Measurements from ENCODE around the gene HMGB3. TPM values are rescaled to one million over a fixed set of nuclear protein-coding genes. Genes with fewer than 3 reads are reported as not detected.
"Not testable (repeated sequence)": the region's sequence is repeated elsewhere in the genome, so short reads cannot be mapped to it uniquely, and the experiment has no call there.

HMGB3 gene
- total RNA-seq, 1 experiment from 2014 or later = 143 TPM

DNA sequence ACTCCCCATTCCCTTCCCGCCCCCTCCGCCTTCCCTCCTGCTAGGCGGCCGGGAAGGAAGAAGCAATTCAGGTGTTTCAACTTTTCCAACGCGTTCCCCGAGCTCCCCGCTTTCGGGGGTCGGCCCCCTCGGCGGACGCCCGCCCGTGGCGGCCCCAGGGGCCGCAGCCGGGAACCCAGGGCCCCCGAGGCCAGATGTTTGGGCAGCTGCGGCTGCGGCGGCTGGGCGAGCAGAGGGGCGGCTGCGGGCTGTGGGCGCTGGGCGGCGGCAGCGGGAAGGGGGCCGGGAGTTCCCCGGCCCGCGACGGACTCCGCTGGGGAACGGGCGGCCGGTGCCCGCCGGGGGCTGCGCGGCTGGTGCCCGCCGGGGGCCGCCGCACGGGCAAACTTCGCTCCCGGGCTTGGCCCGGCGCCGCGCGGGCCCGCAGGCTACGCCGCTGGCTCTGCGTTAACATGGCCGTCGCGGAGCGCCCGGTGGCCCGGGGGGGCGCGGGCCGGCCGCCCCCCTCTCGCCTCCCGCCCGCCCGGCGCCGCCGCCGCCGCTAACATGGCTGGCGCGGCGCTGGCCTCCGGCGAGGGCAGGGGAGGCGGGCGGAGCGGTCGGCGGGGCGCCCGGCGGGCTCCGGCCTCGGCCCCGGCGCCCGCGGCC is 510 bp downstream of the HMGB3 start:
- intact Hi-C loops (cut with micrococcal nuclease; ENCODE audit: unreplicated experiment) = loop anchor here (5.0 to 10.0 kb wide), 2 partner anchors 86 to 209 kb away; partner anchors contain the start of gene CD99L2

DNA sequence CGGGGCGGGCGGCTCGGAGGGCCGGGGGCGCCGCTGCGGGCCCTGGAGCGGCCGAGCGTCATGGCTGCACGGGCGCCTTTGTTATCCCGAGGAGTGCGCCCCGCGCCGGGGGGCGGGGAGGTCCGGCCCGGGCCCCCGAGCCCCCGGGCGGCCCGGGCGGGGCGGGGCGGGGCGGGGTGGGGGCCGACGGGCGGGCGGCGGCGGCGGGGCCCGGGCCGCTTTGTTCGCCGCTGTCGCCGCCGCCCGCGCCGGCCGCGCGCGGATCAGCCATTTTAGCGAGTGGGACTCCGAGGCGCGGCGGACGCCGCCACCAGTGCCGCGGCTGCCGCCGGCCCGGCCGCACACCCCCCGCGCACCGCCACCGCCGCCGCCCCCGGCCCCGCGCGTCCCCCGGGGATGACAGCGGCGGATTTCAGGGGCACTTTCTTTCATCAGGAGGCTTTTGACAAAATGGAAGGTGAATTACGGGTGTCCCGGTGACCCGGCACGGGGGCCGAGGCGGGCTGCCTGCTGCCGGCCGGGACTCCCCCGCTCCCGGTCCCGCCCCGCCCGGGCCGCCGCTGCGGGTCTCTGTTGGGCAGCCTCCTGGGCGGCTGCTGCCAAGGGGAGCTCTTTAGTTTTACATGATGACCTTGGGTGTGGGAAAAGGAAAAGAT is 1.2 kb downstream of the HMGB3 start:
- no peaks in the 10 kb centered on the region for H3K27me3 Mint-ChIP-seq (ENCODE audit: unreplicated experiment)
- no TSS peak for BruUV-seq (replicated peaks)
- H3K27ac Mint-ChIP-seq (ENCODE audit: unreplicated experiment) = peak overlapping the region; percentile 78
- H3K36me3 Mint-ChIP-seq (ENCODE audit: insufficient read depth, unreplicated experiment) = peaks cover 31% of the 10 kb centered on the region
- DNase-seq = peak; percentile 8
- intact Hi-C loops (cut with micrococcal nuclease; ENCODE audit: unreplicated experiment) = loop anchor here (5.0 to 10.0 kb wide), 2 partner anchors 87 to 209 kb away; partner anchors contain the start of gene CD99L2
- no peaks in the 10 kb centered on the region for H3K9me3 Mint-ChIP-seq (ENCODE audit: low read depth, unreplicated experiment)
- peak overlapping the region; percentile 63 for H3K4me3 Mint-ChIP-seq (ENCODE audit: low read depth, unreplicated experiment)
- CTCF ChIA-PET = interaction anchor here (0.5 to 1.0 kb wide), 2 partner anchors 87 to 212 kb away, joined by 3 read pairs; no protein-coding TSS in a partner anchor
- TF ChIP-seq, protein P1, sequence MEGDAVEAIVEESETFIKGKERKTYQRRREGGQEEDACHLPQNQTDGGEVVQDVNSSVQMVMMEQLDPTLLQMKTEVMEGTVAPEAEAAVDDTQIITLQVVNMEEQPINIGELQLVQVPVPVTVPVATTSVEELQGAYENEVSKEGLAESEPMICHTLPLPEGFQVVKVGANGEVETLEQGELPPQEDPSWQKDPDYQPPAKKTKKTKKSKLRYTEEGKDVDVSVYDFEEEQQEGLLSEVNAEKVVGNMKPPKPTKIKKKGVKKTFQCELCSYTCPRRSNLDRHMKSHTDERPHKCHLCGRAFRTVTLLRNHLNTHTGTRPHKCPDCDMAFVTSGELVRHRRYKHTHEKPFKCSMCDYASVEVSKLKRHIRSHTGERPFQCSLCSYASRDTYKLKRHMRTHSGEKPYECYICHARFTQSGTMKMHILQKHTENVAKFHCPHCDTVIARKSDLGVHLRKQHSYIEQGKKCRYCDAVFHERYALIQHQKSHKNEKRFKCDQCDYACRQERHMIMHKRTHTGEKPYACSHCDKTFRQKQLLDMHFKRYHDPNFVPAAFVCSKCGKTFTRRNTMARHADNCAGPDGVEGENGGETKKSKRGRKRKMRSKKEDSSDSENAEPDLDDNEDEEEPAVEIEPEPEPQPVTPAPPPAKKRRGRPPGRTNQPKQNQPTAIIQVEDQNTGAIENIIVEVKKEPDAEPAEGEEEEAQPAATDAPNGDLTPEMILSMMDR (IDR thresholded peaks at IDR 0.05; ENCODE audit: unreplicated experiment) = no peak
- peaks cover 11% of the 10 kb centered on the region for H3K4me1 Mint-ChIP-seq (ENCODE audit: low read depth, unreplicated experiment)

More for the DNA sequence above, 510 bp downstream of the HMGB3 start:
- no peaks in the 10 kb centered on the region for H3K9me3 Mint-ChIP-seq (ENCODE audit: low read depth, unreplicated experiment)
- H3K36me3 Mint-ChIP-seq (ENCODE audit: insufficient read depth, unreplicated experiment) = peaks cover 31% of the 10 kb centered on the region
- H3K4me1 Mint-ChIP-seq (ENCODE audit: low read depth, unreplicated experiment) = peaks cover 11% of the 10 kb centered on the region
- H3K27me3 Mint-ChIP-seq (ENCODE audit: unreplicated experiment) = no peaks in the 10 kb centered on the region
- H3K4me3 Mint-ChIP-seq (ENCODE audit: low read depth, unreplicated experiment) = peak overlapping the region; percentile 73
- BruUV-seq (replicated peaks) = no TSS peak
- CTCF ChIA-PET = interaction anchor here (1.3 kb wide), 1 partner anchor 212 kb away, joined by 4 read pairs; no protein-coding TSS in a partner anchor
- TF ChIP-seq, protein P1 (IDR thresholded peaks at IDR 0.05; ENCODE audit: unreplicated experiment) = no peak
- H3K27ac Mint-ChIP-seq (ENCODE audit: unreplicated experiment) = no peak overlapping the region
- peak; percentile 12 for DNase-seq

DNA sequence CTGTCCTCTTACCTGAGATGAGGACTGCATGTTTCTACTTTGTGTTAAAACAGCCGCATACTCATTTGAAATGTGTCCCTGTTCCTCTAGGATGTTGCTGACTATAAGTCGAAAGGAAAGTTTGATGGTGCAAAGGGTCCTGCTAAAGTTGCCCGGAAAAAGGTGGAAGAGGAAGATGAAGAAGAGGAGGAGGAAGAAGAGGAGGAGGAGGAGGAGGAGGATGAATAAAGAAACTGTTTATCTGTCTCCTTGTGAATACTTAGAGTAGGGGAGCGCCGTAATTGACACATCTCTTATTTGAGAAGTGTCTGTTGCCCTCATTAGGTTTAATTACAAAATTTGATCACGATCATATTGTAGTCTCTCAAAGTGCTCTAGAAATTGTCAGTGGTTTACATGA is 4.6 kb downstream of the HMGB3 start:
- H3K27ac Mint-ChIP-seq (ENCODE audit: unreplicated experiment); H3K4me3 Mint-ChIP-seq (ENCODE audit: low read depth, unreplicated experiment); CTCF ChIA-PET; DNase-seq; H3K27me3 Mint-ChIP-seq (ENCODE audit: unreplicated experiment); H3K9me3 Mint-ChIP-seq (ENCODE audit: low read depth, unreplicated experiment): not testable (repeated sequence)
- intact Hi-C loops (cut with micrococcal nuclease; ENCODE audit: unreplicated experiment) = loop anchor here (10.0 kb wide), 1 partner anchor 213 kb away; no protein-coding TSS in a partner anchor
- peaks cover 24% of the 10 kb centered on the region for H3K36me3 Mint-ChIP-seq (ENCODE audit: insufficient read depth, unreplicated experiment)
- BruUV-seq (replicated peaks) = TSS peak; percentile 11
- H3K4me1 Mint-ChIP-seq (ENCODE audit: low read depth, unreplicated experiment) = peaks cover 11% of the 10 kb centered on the region

DNA sequence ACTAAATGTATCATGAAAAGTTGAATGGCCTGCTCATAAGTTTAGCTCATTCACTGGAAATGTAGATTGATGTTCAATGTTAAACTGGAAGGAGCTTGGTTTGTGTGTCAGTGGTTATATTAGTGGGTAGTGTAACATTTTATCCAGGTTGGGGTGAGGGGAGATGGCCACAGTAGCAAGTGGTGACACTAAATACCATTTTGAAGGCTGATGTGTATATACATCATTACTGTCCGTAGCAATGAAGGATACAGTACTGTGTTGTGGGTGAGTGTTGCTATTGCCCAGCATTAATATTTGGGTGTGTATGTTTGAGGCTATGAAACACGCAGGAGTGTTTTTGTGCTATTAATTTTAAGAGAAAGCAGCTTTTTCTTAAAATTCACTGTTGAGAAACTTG is 6.3 kb downstream of the HMGB3 start:
- Mint-ChIP-seq H3K36me3 (ENCODE audit: insufficient read depth, unreplicated experiment) (peaks cover 15% of the 10 kb centered on the region), H3K27me3 (ENCODE audit: unreplicated experiment) (no peaks in the 10 kb centered on the region), H3K9me3 (ENCODE audit: low read depth, unreplicated experiment) (no peaks in the 10 kb centered on the region), H3K4me1 (ENCODE audit: low read depth, unreplicated experiment) (peaks cover 11% of the 10 kb centered on the region), H3K4me3 (ENCODE audit: low read depth, unreplicated experiment) (no peak overlapping the region), H3K27ac (ENCODE audit: unreplicated experiment) (no peak overlapping the region)
- CTCF ChIA-PET = no interaction called here
- no peak for DNase-seq
- BruUV-seq (replicated peaks) = no TSS peak
- TF ChIP-seq, protein P1 (IDR thresholded peaks at IDR 0.05; ENCODE audit: unreplicated experiment) = no peak
- intact Hi-C loops (cut with micrococcal nuclease; ENCODE audit: unreplicated experiment) = loop anchor here (10.0 kb wide), 1 partner anchor 215 kb away; no protein-coding TSS in a partner anchor
